CD4-positive, alpha-beta T cell (primary cell): ENCODE data around the gene TMEM72. TPM values are rescaled to one million over a fixed set of nuclear protein-coding genes. Genes with fewer than 3 reads are reported as not detected.

ENCODE experiments used
- ATAC-seq: fragments of 200-7000 bp; cut with Tn5 transposase; one replicate; pipeline ENCODE4 v1.10.0; 2022; ENCODE audit warnings: mild to moderate bottlenecking; ENCODE audit not compliant: poor library complexity
- CTCF ChIA-PET: fragments of 350-600 bp; sonication (Branson Sonifier 250); formaldehyde crosslinking; loops from one replicate; lab custom pipeline; 2021; ENCODE audit warnings: antibody characterized with exemption, inconsistent platforms; lab: Charles Lee
- POLR2A ChIA-PET: fragments of 350-600 bp; sonication (Branson Sonifier 250); formaldehyde crosslinking; loops from one replicate; lab custom pipeline; 2021; ENCODE audit warnings: antibody characterized with exemption, inconsistent platforms; lab: Charles Lee
- DNase-seq, 14 experiments: peaks; one replicate each; pipeline ENCODE4 v3.0.0-alpha.2; 2013 to 2020; ENCODE audit warnings: mixed read lengths in 2 of 14
- H3K27ac ChIP-seq, 2 donors: one replicate each; pipeline versions ENCODE4 v1.5.1 to v1.7.0; 2013; ENCODE audit warnings: low read length in 2 of 2, low read depth in 1 of 2, mild to moderate bottlenecking in 1 of 2
- H3K27me3 ChIP-seq, 2 experiments: 1 replicate in 1 of 2; 2 replicates in 1 of 2; pipeline versions ENCODE4 v1.6.1 to v1.7.0; 2013; ENCODE audit warnings: low read length in 2 of 2, control low read depth in 1 of 2, mild to moderate bottlenecking in 1 of 2, moderate library complexity in 1 of 2; ENCODE audit not compliant: insufficient read depth in 2 of 2, control insufficient read depth in 1 of 2
- H3K36me3 ChIP-seq: one replicate; pipeline ENCODE4 v1.6.1; 2013; ENCODE audit warnings: low read length, control low read depth; ENCODE audit not compliant: insufficient read depth
- H3K4me1 ChIP-seq: one replicate; pipeline ENCODE4 v1.6.1; 2013; ENCODE audit warnings: low read length, control low read depth; ENCODE audit not compliant: insufficient read depth
- H3K4me3 ChIP-seq: one replicate; pipeline ENCODE4 v1.5.1; 2013; ENCODE audit warnings: mild to moderate bottlenecking, low read length, moderate library complexity
- H3K9me3 ChIP-seq, 2 experiments: 1 replicate in 1 of 2; 2 replicates in 1 of 2; pipeline versions ENCODE4 v1.6.1 to v1.7.0; 2013; ENCODE audit warnings: low read length in 2 of 2, mild to moderate bottlenecking in 2 of 2, control low read depth in 1 of 2, moderate library complexity in 1 of 2; ENCODE audit not compliant: control insufficient read depth in 1 of 2, insufficient read depth in 1 of 2
- H3K27ac Mint-ChIP-seq: one replicate; pipeline ENCODE4 v1.8.0; 2020; ENCODE audit warnings: mixed read lengths
- H3K27me3 Mint-ChIP-seq: one replicate; pipeline ENCODE4 v1.8.0; 2021; ENCODE audit warnings: mixed read lengths
- H3K36me3 Mint-ChIP-seq: one replicate; pipeline ENCODE4 v1.8.0; 2021; ENCODE audit warnings: low read depth, mixed read lengths
- H3K4me1 Mint-ChIP-seq: one replicate; pipeline ENCODE4 v1.8.0; 2021; ENCODE audit warnings: low read depth, mixed read lengths
- H3K4me3 Mint-ChIP-seq: one replicate; pipeline ENCODE4 v1.8.0; 2020; ENCODE audit warnings: mild to moderate bottlenecking, mixed read lengths
- H3K9me3 Mint-ChIP-seq: one replicate; pipeline ENCODE4 v1.8.0; 2020; ENCODE audit warnings: mixed read lengths
- intact Hi-C, 2 experiments: fragments of 100-400 bp; cut with DNase I in 1 of 2; cut with micrococcal nuclease in 1 of 2; formaldehyde crosslinking; loops; one replicate each; pipeline versions ENCODE4 v1.15.1 to v1.9.0; 2023 to 2025; cut with DNase I, micrococcal nuclease
- total RNA-seq, 174 experiments: library from RNA in 2 of 174; stranded (reverse) in 2 of 174; gene quantifications; one replicate each; pipeline ENCODE4 v1.2.3 and lab custom pipeline; 2021 to 2026
- TF ChIP-seq, protein P1 (sequence below): fragments of 200-600 bp; IDR thresholded peaks from one replicate; pipeline ENCODE4 v1.8.0; 2022; ENCODE audit warnings: antibody characterized with exemption, mild to moderate bottlenecking

Gene TMEM72
- total RNA-seq, 2 experiments from 2014 or later: not detected

GRCh38 chr10:44928462-44928861, 17.3 kb downstream of the TMEM72 start:
- intact Hi-C loops: no loop called here
- Mint-ChIP-seq H3K4me1 (no peaks in the 10 kb centered on the region), H3K36me3 (no peaks in the 10 kb centered on the region), H3K27me3 (no peaks in the 10 kb centered on the region), H3K4me3 (no peak overlapping the region), H3K9me3 (no peaks in the 10 kb centered on the region), H3K27ac (no peak overlapping the region)
- Histone ChIP-seq H3K27me3 (no peaks in the 10 kb centered on the region), H3K36me3 (no peaks in the 10 kb centered on the region), H3K4me3 (no peak overlapping the region), H3K4me1 (peaks cover 7% of the 10 kb centered on the region), H3K9me3 (no peaks in the 10 kb centered on the region), H3K27ac (no peak overlapping the region)
- POLR2A ChIA-PET: no interaction called here
- CTCF ChIA-PET: no interaction called here
- ATAC-seq: no peak
- no peak for DNase-seq
- TF ChIP-seq, protein P1, sequence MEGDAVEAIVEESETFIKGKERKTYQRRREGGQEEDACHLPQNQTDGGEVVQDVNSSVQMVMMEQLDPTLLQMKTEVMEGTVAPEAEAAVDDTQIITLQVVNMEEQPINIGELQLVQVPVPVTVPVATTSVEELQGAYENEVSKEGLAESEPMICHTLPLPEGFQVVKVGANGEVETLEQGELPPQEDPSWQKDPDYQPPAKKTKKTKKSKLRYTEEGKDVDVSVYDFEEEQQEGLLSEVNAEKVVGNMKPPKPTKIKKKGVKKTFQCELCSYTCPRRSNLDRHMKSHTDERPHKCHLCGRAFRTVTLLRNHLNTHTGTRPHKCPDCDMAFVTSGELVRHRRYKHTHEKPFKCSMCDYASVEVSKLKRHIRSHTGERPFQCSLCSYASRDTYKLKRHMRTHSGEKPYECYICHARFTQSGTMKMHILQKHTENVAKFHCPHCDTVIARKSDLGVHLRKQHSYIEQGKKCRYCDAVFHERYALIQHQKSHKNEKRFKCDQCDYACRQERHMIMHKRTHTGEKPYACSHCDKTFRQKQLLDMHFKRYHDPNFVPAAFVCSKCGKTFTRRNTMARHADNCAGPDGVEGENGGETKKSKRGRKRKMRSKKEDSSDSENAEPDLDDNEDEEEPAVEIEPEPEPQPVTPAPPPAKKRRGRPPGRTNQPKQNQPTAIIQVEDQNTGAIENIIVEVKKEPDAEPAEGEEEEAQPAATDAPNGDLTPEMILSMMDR: no peak

DNA sequence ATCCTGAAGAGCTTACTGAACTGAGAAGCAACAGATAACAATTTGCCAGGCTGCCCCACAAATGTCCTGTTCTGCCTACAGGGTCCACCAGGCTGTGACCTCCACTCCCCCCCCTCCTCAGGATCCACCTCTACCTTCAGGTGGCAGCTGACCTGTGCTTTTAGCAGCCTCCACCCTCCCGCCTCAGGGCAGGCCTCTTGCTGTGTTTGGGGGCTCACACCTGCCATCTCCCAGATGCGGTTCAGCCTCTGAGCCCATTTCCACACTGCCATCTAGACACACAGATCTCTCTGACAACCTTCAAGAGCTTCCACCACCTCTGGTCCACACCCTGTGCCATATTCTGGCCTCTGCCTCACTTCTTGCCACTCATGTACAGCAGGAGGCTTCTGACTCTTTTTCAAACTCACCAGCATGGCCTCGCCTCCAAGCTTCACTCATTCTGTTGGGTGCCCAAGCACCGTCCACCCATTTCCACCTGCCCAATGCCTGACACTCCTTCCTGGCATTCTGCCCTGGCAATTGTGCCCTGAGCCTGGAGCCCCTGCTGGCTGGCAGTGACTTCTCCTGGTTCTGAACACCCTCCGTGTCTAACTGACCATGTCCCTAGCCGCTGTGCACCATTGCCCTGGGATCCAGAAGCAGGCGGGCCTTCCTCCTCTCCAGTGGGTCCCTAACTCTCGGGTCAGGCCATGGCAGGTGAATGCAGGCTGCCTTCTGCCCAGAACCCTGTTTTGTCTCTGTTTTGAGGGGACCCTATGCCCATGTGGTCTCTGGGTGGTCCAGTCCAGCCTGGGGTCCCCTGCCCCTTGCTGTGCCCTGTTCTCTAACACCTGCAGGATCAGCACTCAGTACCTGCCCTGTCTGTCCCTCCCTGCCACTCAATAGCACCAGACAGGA, 18.5 kb downstream of the TMEM72 start:
- Histone ChIP-seq H3K9me3 (no peaks in the 10 kb centered on the region), H3K27me3 (no peaks in the 10 kb centered on the region), H3K4me1 (peaks cover 7% of the 10 kb centered on the region), H3K4me3 (no peak overlapping the region), H3K36me3 (no peaks in the 10 kb centered on the region), H3K27ac (no peak overlapping the region)
- CTCF ChIA-PET: no interaction called here
- no peaks in the 10 kb centered on the region for H3K27me3 Mint-ChIP-seq
- DNase-seq (no peak), ATAC-seq (no peak)
- no peaks in the 10 kb centered on the region for H3K9me3 Mint-ChIP-seq
- no peaks in the 10 kb centered on the region for H3K36me3 Mint-ChIP-seq
- TF ChIP-seq, protein P1: no peak
- no peak overlapping the region for H3K4me3 Mint-ChIP-seq
- intact Hi-C loops: no loop called here
- H3K4me1 Mint-ChIP-seq: no peaks in the 10 kb centered on the region
- POLR2A ChIA-PET: no interaction called here
- no peak overlapping the region for H3K27ac Mint-ChIP-seq

DNA sequence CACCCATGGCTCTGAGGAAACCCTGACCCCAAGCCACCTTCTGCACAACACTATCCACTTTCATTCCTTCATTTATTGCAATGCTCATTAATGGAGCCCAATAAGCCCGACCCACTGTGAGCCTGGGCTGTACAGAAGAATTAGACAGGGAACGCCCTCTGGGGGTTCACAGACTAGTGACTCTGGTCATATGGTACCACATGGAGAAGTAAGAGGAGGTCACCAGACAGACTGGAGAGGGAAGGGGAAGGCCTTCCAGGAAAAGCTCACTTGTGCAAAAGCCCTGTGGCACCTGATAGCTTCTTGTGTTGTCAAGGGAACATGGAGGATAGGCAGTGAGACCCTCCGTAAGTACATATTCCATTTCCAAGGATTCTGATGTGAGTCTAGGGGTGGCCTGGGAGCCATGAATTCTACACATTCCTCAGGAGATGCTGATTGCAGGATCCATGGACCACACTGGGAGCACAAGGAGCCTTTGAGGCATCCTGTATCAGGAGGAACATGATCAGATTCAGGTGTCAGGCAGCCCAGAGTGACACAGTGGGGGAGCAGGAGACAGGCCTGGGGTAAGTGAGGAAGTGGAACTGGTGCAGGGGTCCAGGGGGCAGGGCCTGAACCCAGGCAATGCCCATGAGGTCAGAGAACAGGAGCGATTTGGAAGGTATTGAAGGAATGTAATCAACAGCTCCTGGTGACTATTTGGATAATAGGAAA, 19.9 kb downstream of the TMEM72 start:
- no peaks in the 10 kb centered on the region for H3K9me3 Mint-ChIP-seq
- ATAC-seq: no peak
- H3K4me1 Mint-ChIP-seq: peaks cover 5% of the 10 kb centered on the region
- intact Hi-C loops: no loop called here
- Histone ChIP-seq H3K27me3 (no peaks in the 10 kb centered on the region), H3K36me3 (no peaks in the 10 kb centered on the region), H3K9me3 (no peaks in the 10 kb centered on the region), H3K4me3 (no peak overlapping the region), H3K27ac (no peak overlapping the region), H3K4me1 (peaks cover 16% of the 10 kb centered on the region)
- CTCF ChIA-PET: no interaction called here
- no peak overlapping the region for H3K27ac Mint-ChIP-seq
- H3K36me3 Mint-ChIP-seq: no peaks in the 10 kb centered on the region
- TF ChIP-seq, protein P1: no peak
- no peak overlapping the region for H3K4me3 Mint-ChIP-seq
- POLR2A ChIA-PET: no interaction called here
- no peaks in the 10 kb centered on the region for H3K27me3 Mint-ChIP-seq
- no peak for DNase-seq
